Neural progenitor cell (in vitro differentiated cells): ENCODE measurements around the gene SHROOM3. TPM values are rescaled to one million over a fixed set of nuclear protein-coding genes. Genes with fewer than 3 reads are reported as not detected.

Source experiments
- DNase-seq: peaks from one replicate; pipeline ENCODE4 v3.0.0-alpha.2; 2016; ENCODE audit warnings: low spot score
- H2AFZ ChIP-seq: fragments of 200-600 bp; sonication (generic); replicated peaks from 2 replicates; pipeline ENCODE4 v1.6.1; 2016; ENCODE audit warnings: antibody characterized with exemption
- H3F3A ChIP-seq: fragments of 200-600 bp; sonication (generic); 2 replicates; pipeline ENCODE4 v1.6.1; 2016; ENCODE audit warnings: antibody characterized with exemption, low read depth
- H3K27ac ChIP-seq: fragments of 200-600 bp; sonication (generic); 2 replicates; pipeline ENCODE4 v1.5.1; 2016; ENCODE audit warnings: mild to moderate bottlenecking
- H3K27me3 ChIP-seq: fragments of 200-600 bp; sonication (generic); 2 replicates; pipeline ENCODE4 v1.6.1; 2016; ENCODE audit warnings: mild to moderate bottlenecking, moderate library complexity
- H3K36me3 ChIP-seq: fragments of 200-600 bp; sonication (generic); 2 replicates; pipeline ENCODE4 v1.5.1; 2016
- H3K4me1 ChIP-seq: fragments of 200-600 bp; sonication (generic); 2 replicates; pipeline ENCODE4 v1.6.1; 2016; ENCODE audit warnings: mixed run types
- H3K4me2 ChIP-seq: fragments of 200-600 bp; sonication (generic); 2 replicates; pipeline ENCODE4 v1.6.1; 2016
- H3K4me3 ChIP-seq: fragments of 200-600 bp; sonication (generic); 2 replicates; pipeline ENCODE4 v1.5.1; 2016
- H3K79me2 ChIP-seq: fragments of 200-600 bp; sonication (generic); 2 replicates; pipeline ENCODE4 v1.6.1; 2016; ENCODE audit warnings: low read depth
- H3K9ac ChIP-seq: fragments of 200-600 bp; sonication (generic); 2 replicates; pipeline ENCODE4 v1.6.1; 2016
- H3K9me3 ChIP-seq: fragments of 200-600 bp; sonication (generic); 2 replicates; pipeline ENCODE4 v1.5.1; 2016; ENCODE audit warnings: low read depth
- H4K20me1 ChIP-seq: fragments of 200-600 bp; sonication (generic); 2 replicates; pipeline ENCODE4 v1.6.1; 2016; ENCODE audit warnings: low read depth
- H3K27ac Mint-ChIP-seq: 3 replicates; pipeline ENCODE4 v1.8.0; 2021; ENCODE audit warnings: mixed read lengths
- H3K27me3 Mint-ChIP-seq: 2 replicates; pipeline ENCODE4 v1.8.0; 2022; ENCODE audit warnings: low read depth, mild to moderate bottlenecking, inconsistent platforms, moderate library complexity, mixed read lengths; ENCODE audit not compliant: insufficient read depth
- H3K36me3 Mint-ChIP-seq: 3 replicates; pipeline ENCODE4 v1.8.0; 2021; ENCODE audit warnings: mixed read lengths
- H3K4me1 Mint-ChIP-seq: 3 replicates; pipeline ENCODE4 v1.8.0; 2021; ENCODE audit warnings: mixed read lengths
- H3K4me3 Mint-ChIP-seq: 3 replicates; pipeline ENCODE4 v1.8.0; 2021; ENCODE audit warnings: mild to moderate bottlenecking, moderate library complexity, mixed read lengths
- H3K9me3 Mint-ChIP-seq: 3 replicates; pipeline ENCODE4 v1.8.0; 2020; ENCODE audit warnings: mixed read lengths
- EZH2 ChIP-seq: fragments of 200-600 bp; sonication (generic); IDR thresholded peaks from 2 replicates; pipeline ENCODE4 v1.6.1; 2017; ENCODE audit warnings: antibody characterized with exemption, mild to moderate bottlenecking, moderate library complexity
- EZH2phosphoT487 ChIP-seq: fragments of 200-600 bp; sonication (generic); IDR thresholded peaks from 2 replicates; pipeline ENCODE4 v1.6.1; 2017; ENCODE audit warnings: antibody characterized with exemption
- total RNA-seq: library from RNA; depleted of rRNA; stranded (reverse); fragments of >200 nt; gene quantifications from 2 replicates; pipeline ENCODE4 v1.2.3, GENCODE V29; 2015; ENCODE audit warnings: low replicate concordance
- TF ChIP-seq, protein P1 (sequence below): fragments of 200-600 bp; sonication (generic); IDR thresholded peaks from 2 replicates; pipeline ENCODE4 v1.5.1; 2017; ENCODE audit warnings: antibody characterized with exemption, mild to moderate bottlenecking

SHROOM3 gene
- total RNA-seq, 1 donor from 2014 or later: 36.6 TPM

DNA sequence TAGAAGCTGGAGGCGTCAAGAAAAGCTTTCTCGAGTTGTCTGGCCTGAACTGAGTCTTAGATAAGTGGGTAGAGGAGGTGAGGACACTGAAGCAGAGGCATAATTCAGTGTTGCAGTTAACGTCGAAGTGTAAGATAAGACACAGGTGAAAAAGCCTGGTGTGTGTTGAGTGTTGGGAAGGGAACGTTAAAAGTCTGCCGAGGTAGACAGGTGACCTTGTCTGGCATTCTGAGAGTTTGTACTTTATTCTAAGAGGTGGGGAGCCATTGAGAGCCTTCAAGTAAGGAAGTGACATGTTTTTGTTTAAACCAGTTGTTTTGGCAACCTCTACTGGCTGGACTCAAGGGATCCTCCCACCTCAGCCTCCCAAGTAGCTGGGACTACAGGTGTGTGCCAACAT, 219.1 kb downstream of the SHROOM3 start:
- no peaks in the 10 kb centered on the region for H3F3A ChIP-seq
- H3K27ac Mint-ChIP-seq: no peak overlapping the region
- no peak overlapping the region for H3K4me2 ChIP-seq
- no peak overlapping the region for H3K4me3 ChIP-seq
- H3K9me3 ChIP-seq: no peaks in the 10 kb centered on the region
- H3K27ac ChIP-seq: no peak overlapping the region
- H3K36me3 ChIP-seq: no peaks in the 10 kb centered on the region
- H3K79me2 ChIP-seq: no peaks in the 10 kb centered on the region
- peaks cover 17% of the 10 kb centered on the region for H3K36me3 Mint-ChIP-seq
- H3K27me3 ChIP-seq: no peaks in the 10 kb centered on the region
- no peak overlapping the region for H3K9ac ChIP-seq
- peaks cover 5% of the 10 kb centered on the region for H4K20me1 ChIP-seq
- no peak for DNase-seq
- H3K27me3 Mint-ChIP-seq: peaks cover 2% of the 10 kb centered on the region
- H3K4me1 Mint-ChIP-seq: peaks cover 2% of the 10 kb centered on the region
- no peaks in the 10 kb centered on the region for H3K4me1 ChIP-seq
- TF ChIP-seq, protein P1, sequence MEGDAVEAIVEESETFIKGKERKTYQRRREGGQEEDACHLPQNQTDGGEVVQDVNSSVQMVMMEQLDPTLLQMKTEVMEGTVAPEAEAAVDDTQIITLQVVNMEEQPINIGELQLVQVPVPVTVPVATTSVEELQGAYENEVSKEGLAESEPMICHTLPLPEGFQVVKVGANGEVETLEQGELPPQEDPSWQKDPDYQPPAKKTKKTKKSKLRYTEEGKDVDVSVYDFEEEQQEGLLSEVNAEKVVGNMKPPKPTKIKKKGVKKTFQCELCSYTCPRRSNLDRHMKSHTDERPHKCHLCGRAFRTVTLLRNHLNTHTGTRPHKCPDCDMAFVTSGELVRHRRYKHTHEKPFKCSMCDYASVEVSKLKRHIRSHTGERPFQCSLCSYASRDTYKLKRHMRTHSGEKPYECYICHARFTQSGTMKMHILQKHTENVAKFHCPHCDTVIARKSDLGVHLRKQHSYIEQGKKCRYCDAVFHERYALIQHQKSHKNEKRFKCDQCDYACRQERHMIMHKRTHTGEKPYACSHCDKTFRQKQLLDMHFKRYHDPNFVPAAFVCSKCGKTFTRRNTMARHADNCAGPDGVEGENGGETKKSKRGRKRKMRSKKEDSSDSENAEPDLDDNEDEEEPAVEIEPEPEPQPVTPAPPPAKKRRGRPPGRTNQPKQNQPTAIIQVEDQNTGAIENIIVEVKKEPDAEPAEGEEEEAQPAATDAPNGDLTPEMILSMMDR: no peak
- TF ChIP-seq EZH2phosphoT487: no peak
- TF ChIP-seq EZH2: no peak
- H2AFZ ChIP-seq: no peak overlapping the region
- H3K4me3 Mint-ChIP-seq: no peak overlapping the region
- H3K9me3 Mint-ChIP-seq: peaks cover 5% of the 10 kb centered on the region

DNA sequence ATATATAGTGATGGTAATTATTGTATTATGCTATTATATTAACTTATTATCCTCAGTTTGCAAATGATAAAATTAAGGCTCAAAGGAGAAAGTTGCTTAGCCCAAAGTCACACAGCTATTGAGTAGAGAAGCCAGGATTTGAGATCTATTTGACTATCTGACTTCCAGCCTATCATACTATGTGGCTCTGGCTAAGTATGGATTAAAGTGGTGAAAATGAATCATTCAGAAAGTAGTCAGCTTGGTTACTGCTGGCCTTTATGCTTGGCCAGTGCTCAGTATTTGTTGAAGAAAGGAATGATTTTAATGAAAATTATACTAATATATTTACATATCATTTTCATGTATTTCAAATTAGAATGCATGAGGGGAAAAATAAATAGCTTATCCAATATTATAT, 219.8 kb downstream of the SHROOM3 start:
- Histone ChIP-seq H3K27me3 (no peaks in the 10 kb centered on the region), H3K9me3 (no peaks in the 10 kb centered on the region), H3K4me3 (no peak overlapping the region), H2AFZ (no peak overlapping the region), H3K79me2 (no peaks in the 10 kb centered on the region), H3K4me2 (no peak overlapping the region), H3K9ac (no peak overlapping the region), H3F3A (no peaks in the 10 kb centered on the region), H3K36me3 (no peaks in the 10 kb centered on the region), H3K27ac (no peak overlapping the region), H4K20me1 (peaks cover 5% of the 10 kb centered on the region), H3K4me1 (no peaks in the 10 kb centered on the region)
- H3K27ac Mint-ChIP-seq: no peak overlapping the region
- peaks cover 4% of the 10 kb centered on the region for H3K9me3 Mint-ChIP-seq
- H3K27me3 Mint-ChIP-seq: peaks cover 2% of the 10 kb centered on the region
- H3K4me3 Mint-ChIP-seq: no peak overlapping the region
- peaks cover 2% of the 10 kb centered on the region for H3K4me1 Mint-ChIP-seq
- no peak for DNase-seq
- peaks cover 20% of the 10 kb centered on the region for H3K36me3 Mint-ChIP-seq
- TF ChIP-seq EZH2: no peak
- TF ChIP-seq, protein P1: no peak
- TF ChIP-seq EZH2phosphoT487: no peak

DNA sequence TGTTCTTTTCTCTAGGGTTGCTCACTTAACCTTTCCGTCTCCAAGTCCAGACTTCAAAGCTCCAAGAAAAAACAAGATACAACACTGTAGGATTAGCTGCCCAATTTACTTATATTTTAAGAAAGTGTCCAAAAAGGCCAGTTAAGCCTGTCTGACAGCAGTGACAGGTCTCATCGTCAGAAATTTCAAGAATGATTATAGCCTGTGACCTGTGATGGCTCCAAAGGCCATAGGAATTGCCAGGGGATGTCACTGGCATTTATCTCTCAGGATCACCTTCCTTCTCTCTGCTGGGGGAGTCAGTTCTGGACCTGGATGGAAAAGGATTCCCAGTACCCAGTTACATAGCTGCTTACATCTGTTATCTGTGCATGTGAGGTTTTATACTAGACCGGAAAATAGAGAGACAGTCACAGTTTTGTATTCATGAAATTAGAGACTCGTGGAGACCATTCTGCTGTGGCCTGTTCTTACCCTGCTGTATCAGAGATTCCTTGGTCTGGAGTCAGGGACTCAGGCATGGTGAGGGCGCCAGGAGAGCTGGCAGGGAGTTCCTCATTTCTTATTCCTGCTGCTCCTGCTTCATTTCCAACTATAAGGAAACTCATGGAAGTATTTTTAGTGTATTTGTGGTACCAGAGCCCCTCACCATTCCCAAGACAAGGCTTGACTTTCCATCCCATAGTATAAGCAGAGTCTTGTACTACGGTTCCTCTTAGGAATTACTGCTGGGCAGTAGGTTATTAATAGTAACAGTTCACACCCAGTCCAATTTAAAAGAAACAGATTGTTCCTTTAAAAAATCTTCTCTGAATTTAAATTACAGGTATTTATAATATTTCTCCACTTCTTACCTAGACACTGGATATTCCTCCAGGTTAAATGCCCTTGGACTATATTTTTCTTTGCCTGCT, 220.8 kb downstream of the SHROOM3 start:
- no peak overlapping the region for H3K9ac ChIP-seq

More for the DNA sequence above, 220.8 kb downstream of the SHROOM3 start:
- H3F3A ChIP-seq: no peaks in the 10 kb centered on the region
- Mint-ChIP-seq H3K4me3 (no peak overlapping the region), H3K27ac (no peak overlapping the region), H3K27me3 (no peaks in the 10 kb centered on the region), H3K4me1 (peaks cover 2% of the 10 kb centered on the region), H3K36me3 (peaks cover 17% of the 10 kb centered on the region), H3K9me3 (no peaks in the 10 kb centered on the region)
- peaks cover 5% of the 10 kb centered on the region for H4K20me1 ChIP-seq
- TF ChIP-seq, protein P1: no peak
- TF ChIP-seq EZH2: no peak
- H3K36me3 ChIP-seq: no peaks in the 10 kb centered on the region
- no peak for DNase-seq
- no peaks in the 10 kb centered on the region for H3K79me2 ChIP-seq
- no peaks in the 10 kb centered on the region for H3K9me3 ChIP-seq
- H3K4me2 ChIP-seq: no peak overlapping the region
- no peak overlapping the region for H2AFZ ChIP-seq
- H3K4me3 ChIP-seq: no peak overlapping the region
- H3K4me1 ChIP-seq: no peaks in the 10 kb centered on the region
- no peak overlapping the region for H3K27ac ChIP-seq
- H3K27me3 ChIP-seq: no peaks in the 10 kb centered on the region
